HEK293T (cell line): ENCODE data around the gene WWTR1.
A peak's percentile ranks its signal among the peaks of the same experiment; 100 is the strongest.

ENCODE experiments used
- CTCF ChIA-PET: fragments of 350-600 bp; formaldehyde crosslinking; extraction: SDS; loops from one replicate; lab custom pipeline; 2021; ENCODE audit warnings: antibody characterized with exemption, inconsistent platforms; lab: Yijun Ruan, JAX
- POLR2A ChIA-PET: fragments of 350-600 bp; formaldehyde crosslinking; extraction: SDS; loops from one replicate; lab custom pipeline; 2020; ENCODE audit warnings: antibody characterized with exemption, inconsistent platforms; lab: Yijun Ruan, JAX
- DNase-seq: peaks from one replicate; pipeline ENCODE4 v3.0.0; 2012; ENCODE audit warnings: mixed read lengths; ENCODE audit errors: extremely low spot score
- ARNT ChIP-seq: fragments of 450-650 bp; IDR thresholded peaks from 2 replicates; pipeline ENCODE4 v1.6.1; 2017; ENCODE audit warnings: mild to moderate bottlenecking
- BHLHE40 ChIP-seq: fragments of 450-650 bp; IDR thresholded peaks from 2 replicates; pipeline ENCODE4 v1.6.1; 2016; ENCODE audit warnings: mild to moderate bottlenecking, moderate library complexity, borderline replicate concordance
- CTBP1 ChIP-seq: fragments of 450-650 bp; IDR thresholded peaks from 2 replicates; pipeline ENCODE4 v1.6.1; 2016; ENCODE audit warnings: borderline replicate concordance
- ELF4 ChIP-seq: fragments of 450-650 bp; IDR thresholded peaks from 2 replicates; pipeline ENCODE4 v1.6.1; 2017; ENCODE audit warnings: antibody characterized with exemption
- FOXA1 ChIP-seq: fragments of 450-650 bp; IDR thresholded peaks from 2 replicates; pipeline ENCODE4 v1.6.1; 2016; ENCODE audit warnings: mild to moderate bottlenecking
- FOXK2 ChIP-seq: fragments of 450-650 bp; IDR thresholded peaks from 2 replicates; pipeline ENCODE4 v1.6.1; 2016; ENCODE audit warnings: mild to moderate bottlenecking
- FOXM1 ChIP-seq: fragments of 450-650 bp; IDR thresholded peaks from 2 replicates; pipeline ENCODE4 v1.6.1; 2017; ENCODE audit warnings: mild to moderate bottlenecking, borderline replicate concordance
- HDGF ChIP-seq: fragments of 450-650 bp; IDR thresholded peaks from 2 replicates; pipeline ENCODE4 v1.6.1; 2017; ENCODE audit warnings: antibody characterized with exemption, borderline replicate concordance
- L3MBTL2 ChIP-seq: fragments of 450-650 bp; conservative IDR thresholded peaks from 2 replicates; pipeline ENCODE4 v1.6.1; 2016; ENCODE audit warnings: mild to moderate bottlenecking
- LEF1 ChIP-seq: fragments of 450-650 bp; IDR thresholded peaks from 2 replicates; pipeline ENCODE4 v1.6.1; 2017; ENCODE audit warnings: mild to moderate bottlenecking, borderline replicate concordance
- NFRKB ChIP-seq: fragments of 450-650 bp; IDR thresholded peaks from 2 replicates; pipeline ENCODE4 v1.6.1; 2016; ENCODE audit warnings: mild to moderate bottlenecking, moderate library complexity
- PKNOX1 ChIP-seq: fragments of 450-650 bp; IDR thresholded peaks from 2 replicates; pipeline ENCODE4 v1.6.1; 2016
- SP1 ChIP-seq: fragments of 450-650 bp; IDR thresholded peaks from 2 replicates; pipeline ENCODE4 v1.6.1; 2017
- SUZ12 ChIP-seq: fragments of 450-650 bp; IDR thresholded peaks from 2 replicates; pipeline ENCODE4 v1.6.1; 2016; ENCODE audit warnings: mild to moderate bottlenecking
- TARDBP ChIP-seq: fragments of 450-650 bp; IDR thresholded peaks from 2 replicates; pipeline ENCODE4 v1.6.1; 2016
- ZNF384 ChIP-seq: fragments of 450-650 bp; IDR thresholded peaks from 2 replicates; pipeline ENCODE4 v1.6.1; 2016

Gene WWTR1

GRCh38 chr3:149658744-149659497 is 1.1 kb upstream of the WWTR1 start:
- CTCF ChIA-PET, result interaction anchor here (2.2 kb wide), 1 partner anchor 90 kb away, joined by 5 read pairs; no protein-coding TSS in a partner anchor
- TF ChIP-seq SP1 (no peak), CTBP1 (no peak), ZNF384 (no peak), SUZ12 (no peak), ELF4 (no peak), FOXK2 (no peak), FOXM1 (no peak), PKNOX1 (no peak), LEF1 (no peak), FOXA1 (no peak), TARDBP (no peak), NFRKB (no peak), BHLHE40 (no peak), HDGF (no peak), ARNT (no peak), L3MBTL2 (no peak)
- POLR2A ChIA-PET, result interaction anchor here (0.8 to 2.0 kb wide), 12 partner anchors 11 to 93 kb away, joined by 3 to 10 read pairs (median 5); no protein-coding TSS in a partner anchor
- DNase-seq, result no peak

- DNase-seq, result no peak
- TF ChIP-seq ARNT, result no peak
- 0 out of 2 replicates have a peak, but pooled peaks have one; percentile 22 for TF ChIP-seq L3MBTL2
Measured at GRCh38 chr3:149657321-149657925, 402 bp downstream of the WWTR1 start.

GRCh38 chr3:149655826-149656574 is 1.8 kb downstream of the WWTR1 start:
- ChIA-PET CTCF (no interaction called here), POLR2A (interaction anchor here (1.0 to 2.9 kb wide), 2 partner anchors 10 to 13 kb away, joined by 4 to 9 read pairs; no protein-coding TSS in a partner anchor)
- DNase-seq, result no peak
- no peak for TF ChIP-seq ZNF384
- TF ChIP-seq FOXK2, result no peak
- TF ChIP-seq ARNT, result no peak
- TF ChIP-seq FOXM1, result no peak
- TF ChIP-seq NFRKB, result no peak
- no peak for TF ChIP-seq SP1
- TF ChIP-seq L3MBTL2, result no peak
- TF ChIP-seq TARDBP, result no peak
- no peak for TF ChIP-seq HDGF

More at GRCh38 chr3:149657321-149657925, 402 bp downstream of the WWTR1 start:
- POLR2A ChIA-PET, result interaction anchor here (0.7 to 2.9 kb wide), 15 partner anchors 10 to 91 kb away, joined by 3 to 10 read pairs (median 5); no protein-coding TSS in a partner anchor
- CTCF ChIA-PET, result no interaction called here

- no peak for DNase-seq
- CTCF ChIA-PET, result no interaction called here
- TF ChIP-seq PKNOX1 (no peak), BHLHE40 (no peak), SUZ12 (no peak), NFRKB (no peak), TARDBP (no peak), ARNT (no peak), ZNF384 (no peak), FOXA1 (no peak), LEF1 (no peak), FOXM1 (no peak), HDGF (no peak), FOXK2 (no peak), CTBP1 (no peak), SP1 (no peak), ELF4 (no peak), L3MBTL2 (no peak)
- POLR2A ChIA-PET, result interaction anchor here (1.0 kb wide), 1 partner anchor 11 kb away, joined by 3 read pairs; no protein-coding TSS in a partner anchor
Measured at GRCh38 chr3:149654188-149654601, 3.6 kb downstream of the WWTR1 start.

GRCh38 chr3:149653564-149653963 is 4.3 kb downstream of the WWTR1 start:
- no peak for DNase-seq
- POLR2A ChIA-PET, result interaction anchor here (1.0 kb wide), 1 partner anchor 10 kb away, joined by 3 read pairs; no protein-coding TSS in a partner anchor
- CTCF ChIA-PET, result no interaction called here
- TF ChIP-seq FOXM1 (no peak), CTBP1 (no peak), NFRKB (no peak)

- CTCF ChIA-PET, result no interaction called here
- POLR2A ChIA-PET, result no interaction called here
- DNase-seq, result no peak
- TF ChIP-seq ARNT (no peak), SP1 (no peak), FOXM1 (no peak), HDGF (no peak), PKNOX1 (no peak), BHLHE40 (no peak), TARDBP (no peak), CTBP1 (no peak), L3MBTL2 (no peak), ELF4 (no peak), LEF1 (no peak), FOXK2 (no peak), FOXA1 (no peak), ZNF384 (no peak), NFRKB (no peak), SUZ12 (no peak)
Measured at GRCh38 chr3:149653136-149653535, 4.7 kb downstream of the WWTR1 start.
